Left kidney (tissue), 2 donors: ENCODE results near the gene FBXL17. TPM values are rescaled to one million over a fixed set of nuclear protein-coding genes. Genes with fewer than 3 reads are reported as not detected.

ENCODE experiments used
- DNase-seq: peaks from one replicate; pipeline ENCODE4 v3.0.0-alpha.2; 2013
- polyA plus RNA-seq: library from polyadenylated mRNA; unstranded; fragments of 120-200 nt; gene quantifications from one replicate; pipeline ENCODE4 v1.2.1, GENCODE V29; 2013; ENCODE audit not compliant: insufficient read length

FBXL17 gene
- polyA plus RNA-seq, 1 donor, result 32.5 TPM

GRCh38 chr5:107812570-107813141, 569.2 kb downstream of the FBXL17 start:
- no peak for DNase-seq

- DNase-seq, result no peak
Observed at GRCh38 chr5:107809201-107810034, 572.5 kb downstream of the FBXL17 start.
